K562 (cell line): ENCODE data around the gene KPNB1.

Source experiments
- BMI1 ChIP-seq: fragments of 150-350 bp; IDR thresholded peaks from 2 replicates; pipeline ENCODE4 v1.6.1; 2014; ENCODE audit warnings: low read length
- CBX2 ChIP-seq: fragments of 200-600 bp; sonication (generic); IDR thresholded peaks from one replicate; pipeline ENCODE4 v1.6.1; 2012; ENCODE audit warnings: mild to moderate bottlenecking, low read length, inconsistent platforms; ENCODE audit not compliant: insufficient read depth, poor library complexity, severe bottlenecking
- CTCF ChIP-seq, 3 experiments: IDR thresholded peaks in 2 of 3; conservative IDR thresholded peaks in 1 of 3; 2 replicates each; pipeline ENCODE4 v1.5.1; 2011 to 2012; ENCODE audit warnings: low read length in 3 of 3, mild to moderate bottlenecking in 3 of 3, control low read depth in 2 of 3, improper control_type of control experiment in 1 of 3, inconsistent platforms in 1 of 3, low read depth in 1 of 3, mixed read lengths in 1 of 3, moderate library complexity in 1 of 3; ENCODE audit not compliant: insufficient read depth in 2 of 3
- ELF4 ChIP-seq: fragments of 450-650 bp; formaldehyde crosslinking; IDR thresholded peaks from 2 replicates; pipeline ENCODE4 v1.4.0; 2022; ENCODE audit warnings: missing genetic modification characterization
- EP300 ChIP-seq: IDR thresholded peaks from 2 replicates; pipeline ENCODE4 v1.6.1; 2012; ENCODE audit warnings: low read length, improper control_type of control experiment
- NR3C1 ChIP-seq: sonication (generic); formaldehyde crosslinking; IDR thresholded peaks from 2 replicates; pipeline ENCODE4 v1.8.1; 2022; ENCODE audit warnings: missing genetic modification reagents
- POLR2AphosphoS5 ChIP-seq: IDR thresholded peaks from 2 replicates; pipeline ENCODE4 v1.6.1; 2011; ENCODE audit warnings: mild to moderate bottlenecking, low read depth, low read length, moderate library complexity; ENCODE audit not compliant: control insufficient read depth, insufficient read depth
- SMARCA5 ChIP-seq: fragments of 450-650 bp; IDR thresholded peaks from 2 replicates; pipeline ENCODE4 v1.6.1; 2016
- TBP ChIP-seq: optimal IDR thresholded peaks from 2 replicates; pipeline ENCODE3; 2011; ENCODE audit warnings: low read depth, low read length, improper control_type of control experiment
- ZKSCAN1 ChIP-seq: fragments of 150-350 bp; IDR thresholded peaks from 2 replicates; pipeline ENCODE4 v1.6.1; 2016; ENCODE audit warnings: low read depth, low read length
- ZNF354B ChIP-seq: fragments of 250-450 bp; sonication (Bioruptor Pico); IDR thresholded peaks from 2 replicates; pipeline ENCODE4 v1.4.0; 2020
- ZSCAN29 ChIP-seq: fragments of 450-650 bp; IDR thresholded peaks from 2 replicates; pipeline ENCODE4 v1.6.1; 2017
- TF ChIP-seq, protein P1 (sequence below): fragments of 250-450 bp; sonication (Bioruptor Pico); IDR thresholded peaks from 2 replicates; pipeline ENCODE4 v1.5.0; 2021

DNA sequence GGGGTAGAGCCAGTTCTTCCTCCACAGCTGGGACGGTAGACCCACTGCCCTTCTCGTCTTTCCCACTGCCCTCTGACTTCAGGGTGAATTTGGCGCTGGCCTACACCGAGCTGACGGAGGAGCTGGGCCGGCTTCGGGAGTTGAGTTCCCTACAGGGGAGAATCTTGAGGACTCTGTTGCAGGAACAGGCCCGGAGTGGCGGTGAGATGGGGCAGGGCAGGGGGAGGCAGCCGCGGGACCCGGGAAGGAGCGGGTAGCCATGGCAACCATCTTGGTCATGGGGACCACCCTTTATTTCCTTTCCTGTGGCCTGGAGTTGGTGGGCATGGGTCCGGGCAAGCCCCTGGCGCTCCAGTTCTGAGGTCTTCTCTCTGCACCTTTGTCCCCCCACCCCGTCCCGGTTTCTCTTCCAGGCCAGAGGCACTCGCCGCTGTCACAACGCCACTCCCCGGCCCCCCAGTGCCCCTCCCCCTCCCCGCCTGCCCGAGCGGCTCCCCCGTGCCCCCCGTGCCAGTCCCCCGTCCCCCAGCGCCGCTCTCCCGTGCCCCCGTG is 58.7 kb downstream of the KPNB1 start:
- TF ChIP-seq CTCF (IDR thresholded peaks at IDR 0.05 in 2 of 3, conservative IDR thresholded peaks at IDR 0.05 in 1 of 3; ENCODE audit: insufficient read depth in 2 of 3, low read depth in 1 of 3, low read length in 3 of 3) (no peak), ZKSCAN1 (no peak), POLR2AphosphoS5 (no peak), NR3C1 (CRISPR knock-in tag) (no peak), CBX2 (no peak), TBP (no peak), EP300 (no peak), ELF4 (no peak), SMARCA5 (no peak), ZNF354B (CRISPR knock-in tag) (no peak), ZSCAN29 (no peak), BMI1 (no peak)
- TF ChIP-seq, protein P1, sequence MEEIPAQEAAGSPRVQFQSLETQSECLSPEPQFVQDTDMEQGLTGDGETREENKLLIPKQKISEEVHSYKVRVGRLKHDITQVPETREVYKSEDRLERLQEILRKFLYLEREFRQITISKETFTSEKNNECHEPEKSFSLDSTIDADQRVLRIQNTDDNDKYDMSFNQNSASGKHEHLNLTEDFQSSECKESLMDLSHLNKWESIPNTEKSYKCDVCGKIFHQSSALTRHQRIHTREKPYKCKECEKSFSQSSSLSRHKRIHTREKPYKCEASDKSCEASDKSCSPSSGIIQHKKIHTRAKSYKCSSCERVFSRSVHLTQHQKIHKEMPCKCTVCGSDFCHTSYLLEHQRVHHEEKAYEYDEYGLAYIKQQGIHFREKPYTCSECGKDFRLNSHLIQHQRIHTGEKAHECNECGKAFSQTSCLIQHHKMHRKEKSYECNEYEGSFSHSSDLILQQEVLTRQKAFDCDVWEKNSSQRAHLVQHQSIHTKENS (CRISPR knock-in tag) = no peak
